IPS-11a (cell line): ENCODE results near the gene PLCH2.

ENCODE experiments used
- H3K4me3 ChIP-seq: one replicate; pipeline ENCODE4 v1.5.1; 2013; ENCODE audit warnings: low read depth, low read length, control low read depth

Gene PLCH2

GRCh38 chr1:2528016-2528415 is 51.9 kb downstream of the PLCH2 start:
- H3K4me3 ChIP-seq, result no peak overlapping the region

- no peak overlapping the region for H3K4me3 ChIP-seq
Measured at GRCh38 chr1:2528611-2528965, 52.5 kb downstream of the PLCH2 start.

- H3K4me3 ChIP-seq, result no peak overlapping the region
Measured at GRCh38 chr1:2528966-2529783, 53.1 kb downstream of the PLCH2 start.

GRCh38 chr1:2529784-2530512 is 53.9 kb downstream of the PLCH2 start, which contains the start of gene HES5:
TSS of gene HES5 (minus strand) at chr1:2530263. CDS start at chr1:2530164, 99 bp downstream.
- no peak within 1 kb of the TSS for H3K4me3 ChIP-seq

- H3K4me3 ChIP-seq, result no peak overlapping the region
Measured at GRCh38 chr1:2530513-2531361, 54.6 kb downstream of the PLCH2 start.

- H3K4me3 ChIP-seq, result no peak overlapping the region
Measured at GRCh38 chr1:2532485-2533160, 56.5 kb downstream of the PLCH2 start.

- H3K4me3 ChIP-seq, result no peak overlapping the region
Measured at GRCh38 chr1:2533365-2533764, 57.3 kb downstream of the PLCH2 start.

GRCh38 chr1:2534315-2534686 is 58.2 kb downstream of the PLCH2 start:
- no peak overlapping the region for H3K4me3 ChIP-seq

- H3K4me3 ChIP-seq, result no peak overlapping the region
Measured at GRCh38 chr1:2534687-2535441, 58.8 kb downstream of the PLCH2 start.

GRCh38 chr1:2535455-2535854 is 59.4 kb downstream of the PLCH2 start:
- no peak overlapping the region for H3K4me3 ChIP-seq

- no peak overlapping the region for H3K4me3 ChIP-seq
Measured at GRCh38 chr1:2535981-2536380, 59.9 kb downstream of the PLCH2 start.

- no peak overlapping the region for H3K4me3 ChIP-seq
Measured at GRCh38 chr1:2537784-2538115, 61.7 kb downstream of the PLCH2 start.

GRCh38 chr1:2538376-2538775 is 62.3 kb downstream of the PLCH2 start:
- H3K4me3 ChIP-seq, result no peak overlapping the region

GRCh38 chr1:2538872-2539271 is 62.8 kb downstream of the PLCH2 start:
- H3K4me3 ChIP-seq, result no peak overlapping the region

- no peak overlapping the region for H3K4me3 ChIP-seq
Measured at GRCh38 chr1:2539312-2539907, 63.3 kb downstream of the PLCH2 start.

GRCh38 chr1:2540816-2541492 is 64.9 kb downstream of the PLCH2 start:
- H3K4me3 ChIP-seq, result no peak overlapping the region

- no peak overlapping the region for H3K4me3 ChIP-seq
Measured at GRCh38 chr1:2541619-2542245, 65.6 kb downstream of the PLCH2 start.

GRCh38 chr1:2542246-2542915 is 66.3 kb downstream of the PLCH2 start:
- no peak overlapping the region for H3K4me3 ChIP-seq
